KMS-11 (cell line): ENCODE measurements around the gene MB21D2.

Source experiments
- H2AFZ ChIP-seq: fragments of 200-600 bp; sonication (generic); 2 replicates; pipeline ENCODE4 v1.6.1; 2016; ENCODE audit warnings: antibody characterized with exemption, mixed run types, low read depth
- H3K27ac ChIP-seq: fragments of 200-600 bp; sonication (generic); 2 replicates; pipeline ENCODE4 v1.6.1; 2016; ENCODE audit warnings: mild to moderate bottlenecking, mixed run types
- H3K27me3 ChIP-seq: fragments of 200-600 bp; sonication (generic); 2 replicates; pipeline ENCODE4 v1.6.1; 2017; ENCODE audit warnings: mild to moderate bottlenecking, low read depth, mixed run types, moderate library complexity; ENCODE audit not compliant: insufficient read depth
- H3K36me3 ChIP-seq: fragments of 200-600 bp; sonication (generic); 2 replicates; pipeline ENCODE4 v1.6.1; 2017; ENCODE audit warnings: mild to moderate bottlenecking, mixed run types; ENCODE audit not compliant: insufficient read depth
- H3K4me1 ChIP-seq: fragments of 200-600 bp; sonication (generic); 2 replicates; pipeline ENCODE4 v1.6.1; 2016; ENCODE audit warnings: mild to moderate bottlenecking, low read depth, mixed run types; ENCODE audit not compliant: poor library complexity, severe bottlenecking
- H3K4me2 ChIP-seq: fragments of 200-600 bp; sonication (generic); 2 replicates; pipeline ENCODE4 v1.7.0; 2016; ENCODE audit warnings: mild to moderate bottlenecking, mixed run types
- H3K4me3 ChIP-seq: fragments of 200-600 bp; sonication (generic); IDR thresholded peaks from 2 replicates; pipeline ENCODE4 v1.6.1; 2017; ENCODE audit warnings: low read depth, low read length, mixed read lengths; ENCODE audit not compliant: insufficient read depth
- H3K79me2 ChIP-seq: fragments of 200-600 bp; sonication (generic); 2 replicates; pipeline ENCODE4 v1.6.1; 2016; ENCODE audit warnings: low read depth, mixed run types; ENCODE audit not compliant: insufficient read depth
- H3K9ac ChIP-seq: fragments of 200-600 bp; sonication (generic); 2 replicates; pipeline ENCODE4 v1.6.1; 2016; ENCODE audit warnings: mild to moderate bottlenecking, mixed run types
- H4K20me1 ChIP-seq: fragments of 200-600 bp; sonication (generic); 2 replicates; pipeline ENCODE4 v1.6.1; 2016; ENCODE audit warnings: mild to moderate bottlenecking, mixed run types; ENCODE audit not compliant: insufficient read depth
- CTCF ChIP-seq: fragments of 200-600 bp; sonication (generic); conservative IDR thresholded peaks from 2 replicates; pipeline ENCODE4 v1.6.1; 2017; ENCODE audit warnings: low read depth, mild to moderate bottlenecking, antibody characterized with exemption, low read length, moderate library complexity, mixed read lengths

Gene MB21D2

GRCh38 chr3:192861972-192862371 is 55.7 kb downstream of the MB21D2 start:
- no peak for TF ChIP-seq CTCF
- peaks cover 83% of the 10 kb centered on the region for H3K79me2 ChIP-seq

GRCh38 chr3:192860454-192860853 is 57.2 kb downstream of the MB21D2 start:
- Histone ChIP-seq H3K27me3 (no peaks in the 10 kb centered on the region), H3K79me2 (peaks cover 87% of the 10 kb centered on the region), H3K4me1 (peaks cover 86% of the 10 kb centered on the region), H3K4me3 (no peak overlapping the region), H3K4me2 (no peak overlapping the region), H2AFZ (no peak overlapping the region), H4K20me1 (no peaks in the 10 kb centered on the region), H3K9ac (no peak overlapping the region), H3K36me3 (no peaks in the 10 kb centered on the region), H3K27ac (no peak overlapping the region)
- no peak for TF ChIP-seq CTCF

More at GRCh38 chr3:192861972-192862371, 55.7 kb downstream of the MB21D2 start:
- H2AFZ ChIP-seq = no peak overlapping the region
- peak overlapping the region; percentile 54 for H3K4me3 ChIP-seq
- peak overlapping the region; percentile 53 for H3K27ac ChIP-seq
- H3K9ac ChIP-seq = no peak overlapping the region; the same call in 1 of the 2 replicates
- no peaks in the 10 kb centered on the region for H4K20me1 ChIP-seq
- H3K4me1 ChIP-seq = peaks cover 86% of the 10 kb centered on the region
- H3K27me3 ChIP-seq = no peaks in the 10 kb centered on the region
- no peaks in the 10 kb centered on the region for H3K36me3 ChIP-seq
- H3K4me2 ChIP-seq = peak overlapping the region; percentile 80

- no peaks in the 10 kb centered on the region for H3K36me3 ChIP-seq
- TF ChIP-seq CTCF = no peak
- H3K4me1 ChIP-seq = peaks cover 73% of the 10 kb centered on the region
- H3K4me3 ChIP-seq = no peak overlapping the region
- H3K27ac ChIP-seq = no peak overlapping the region
- peak overlapping the region; percentile 31 for H3K4me2 ChIP-seq
- H2AFZ ChIP-seq = no peak overlapping the region
- H3K27me3 ChIP-seq = no peaks in the 10 kb centered on the region
- H3K9ac ChIP-seq = no peak overlapping the region
- H4K20me1 ChIP-seq = 0 out of 2 replicates have a peak, but pooled peaks cover 4% of the 10 kb centered on the region
- peaks cover 94% of the 10 kb centered on the region for H3K79me2 ChIP-seq
Observed at GRCh38 chr3:192858849-192859585, 58.6 kb downstream of the MB21D2 start.

DNA sequence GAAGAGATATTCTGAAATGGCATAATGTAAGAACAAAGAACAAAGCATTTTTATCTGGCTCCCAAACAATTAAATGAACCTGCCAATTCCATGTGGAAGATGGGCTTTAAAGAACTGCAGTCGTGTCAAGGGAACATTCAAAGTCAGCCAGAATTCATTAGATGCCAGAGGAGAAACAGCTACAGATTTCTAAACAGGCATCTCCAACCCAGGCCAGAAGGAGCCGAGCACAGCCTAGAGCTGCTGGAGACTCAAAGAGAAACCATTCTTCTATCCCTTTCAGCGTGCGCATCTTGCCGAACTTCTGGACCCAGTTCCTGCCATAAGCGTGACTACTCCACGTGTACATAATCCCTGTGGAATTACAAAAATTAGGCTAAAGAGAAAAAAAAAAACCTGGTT is 60.4 kb downstream of the MB21D2 start:
- TF ChIP-seq CTCF = no peak
- H3K79me2 ChIP-seq = peaks cover 94% of the 10 kb centered on the region
- H3K4me2 ChIP-seq = no peak overlapping the region
- H3K27me3 ChIP-seq = no peaks in the 10 kb centered on the region
- H3K36me3 ChIP-seq = no peaks in the 10 kb centered on the region
- no peak overlapping the region for H3K9ac ChIP-seq
- no peak overlapping the region for H3K4me3 ChIP-seq
- H3K27ac ChIP-seq = no peak overlapping the region
- H4K20me1 ChIP-seq = 0 out of 2 replicates have a peak, but pooled peaks cover 4% of the 10 kb centered on the region
- H2AFZ ChIP-seq = no peak overlapping the region
- H3K4me1 ChIP-seq = peaks cover 67% of the 10 kb centered on the region
